IMR-90 (cell line): ENCODE measurements around the gene PRKCG. TPM values are rescaled to one million over a fixed set of nuclear protein-coding genes. Genes with fewer than 3 reads are reported as not detected.

Source experiments
- ATAC-seq: fragments of 200-7000 bp; cut with Tn5 transposase; 2 replicates; pipeline ENCODE4 v1.9.1; 2020; ENCODE audit warnings: low read depth, mild to moderate bottlenecking, moderate library complexity
- BruUV-seq: library from RNA; stranded (reverse); fragments of 400-500 nt; replicated peaks from 2 replicates; lab custom pipeline; 2021; lab: Mats Ljungman, UMichigan
- CTCF ChIA-PET: fragments of 300-600 bp; formaldehyde crosslinking; extraction: SDS; loops from one replicate; lab custom pipeline; 2021; ENCODE audit warnings: antibody characterized with exemption; lab: Yijun Ruan, JAX
- POLR2A ChIA-PET: fragments of 300-600 bp; sonication (Branson Sonifier 250); formaldehyde crosslinking; loops from one replicate; lab custom pipeline; 2022; ENCODE audit warnings: antibody characterized with exemption; ENCODE audit not compliant: unreplicated experiment; lab: Charles Lee
- DNase-seq: peaks from one replicate; pipeline ENCODE4 v3.0.0; 2013
- H2AFZ ChIP-seq: replicated peaks from 2 replicates; pipeline ENCODE3; 2013; ENCODE audit warnings: low read length, mild to moderate bottlenecking; ENCODE audit not compliant: poor library complexity
- H2AK5ac ChIP-seq: 2 replicates; pipeline ENCODE4 v1.6.1; 2013; ENCODE audit warnings: low read depth, low read length, inconsistent platforms
- H2AK9ac ChIP-seq: replicated peaks from 2 replicates; pipeline ENCODE3; 2013; ENCODE audit warnings: mild to moderate bottlenecking, low read depth, low read length, moderate library complexity; ENCODE audit not compliant: poor library complexity
- H2BK120ac ChIP-seq: 2 replicates; pipeline ENCODE4 v1.6.1; 2013; ENCODE audit warnings: low read depth, low read length, inconsistent platforms
- H2BK15ac ChIP-seq: 3 replicates; pipeline ENCODE4 v1.6.1; 2013; ENCODE audit warnings: low read depth, low read length, inconsistent platforms
- H2BK20ac ChIP-seq: 2 replicates; pipeline ENCODE4 v1.6.1; 2013; ENCODE audit warnings: low read depth, mild to moderate bottlenecking, inconsistent platforms, low read length, moderate library complexity
- H2BK5ac ChIP-seq: 2 replicates; pipeline ENCODE4 v1.6.1; 2013; ENCODE audit warnings: mild to moderate bottlenecking, low read depth, low read length, inconsistent platforms; ENCODE audit not compliant: poor library complexity, severe bottlenecking
- H3K14ac ChIP-seq: replicated peaks from 2 replicates; pipeline ENCODE4 v1.6.1; 2013; ENCODE audit warnings: low read depth, low read length, inconsistent platforms
- H3K18ac ChIP-seq: 2 replicates; pipeline ENCODE4 v1.6.1; 2013; ENCODE audit warnings: low read depth, low read length, control low read depth
- H3K23ac ChIP-seq: 2 replicates; pipeline ENCODE4 v1.6.1; 2013; ENCODE audit warnings: low read depth, low read length, inconsistent platforms
- H3K27ac ChIP-seq: 2 replicates; pipeline ENCODE4 v1.5.1; 2013; ENCODE audit warnings: mild to moderate bottlenecking, control low read depth, low read length; ENCODE audit not compliant: insufficient read depth
- H3K27me3 ChIP-seq: 2 replicates; pipeline ENCODE4 v1.6.1; 2013; ENCODE audit warnings: low read length; ENCODE audit not compliant: control insufficient read depth, insufficient read depth
- H3K36me3 ChIP-seq: 2 replicates; pipeline ENCODE4 v1.6.1; 2013; ENCODE audit warnings: low read length, mixed read lengths; ENCODE audit not compliant: control insufficient read depth, insufficient read depth
- H3K4ac ChIP-seq: 2 replicates; pipeline ENCODE4 v1.6.1; 2013; ENCODE audit warnings: low read depth, low read length, inconsistent platforms
- H3K4me1 ChIP-seq: 2 replicates; pipeline ENCODE4 v1.6.1; 2013; ENCODE audit warnings: low read length, mixed read lengths; ENCODE audit not compliant: control insufficient read depth, insufficient read depth
- H3K4me2 ChIP-seq: 2 replicates; pipeline ENCODE4 v1.6.1; 2013; ENCODE audit warnings: low read depth, mild to moderate bottlenecking, control low read depth, low read length, moderate library complexity
- H3K4me3 ChIP-seq: 2 replicates; pipeline ENCODE4 v1.5.1; 2013; ENCODE audit warnings: low read depth, mild to moderate bottlenecking, control low read depth, low read length, moderate library complexity; ENCODE audit not compliant: insufficient read depth
- H3K56ac ChIP-seq: 2 replicates; pipeline ENCODE4 v1.6.1; 2013; ENCODE audit warnings: low read length, inconsistent platforms; ENCODE audit not compliant: insufficient read depth; ENCODE audit errors: extremely low read depth
- H3K79me1 ChIP-seq, 2 experiments: 2 replicates each; pipeline ENCODE4 v1.6.1; 2013; ENCODE audit warnings: low read length in 2 of 2, inconsistent platforms in 1 of 2, low read depth in 1 of 2
- H3K9ac ChIP-seq: 2 replicates; pipeline ENCODE4 v1.6.1; 2013; ENCODE audit warnings: low read depth, low read length, control low read depth
- H3K9me1 ChIP-seq: 2 replicates; pipeline ENCODE4 v1.6.1; 2013; ENCODE audit warnings: low read length, inconsistent platforms; ENCODE audit not compliant: insufficient read depth
- H3K9me3 ChIP-seq: 2 replicates; pipeline ENCODE4 v1.6.1; 2013; ENCODE audit warnings: low read length; ENCODE audit not compliant: control insufficient read depth, insufficient read depth
- H4K20me1 ChIP-seq: 2 replicates; pipeline ENCODE4 v1.6.1; 2013; ENCODE audit warnings: low read length, inconsistent platforms; ENCODE audit not compliant: insufficient read depth
- H4K5ac ChIP-seq: 2 replicates; pipeline ENCODE4 v1.6.1; 2013; ENCODE audit warnings: mild to moderate bottlenecking, low read depth, low read length, control low read depth
- H4K8ac ChIP-seq, 2 experiments: 2 replicates each; pipeline ENCODE4 v1.6.1; 2013; ENCODE audit warnings: low read depth in 2 of 2, low read length in 2 of 2, control low read depth in 1 of 2, inconsistent platforms in 1 of 2
- H4K91ac ChIP-seq: 2 replicates; pipeline ENCODE4 v1.6.1; 2013; ENCODE audit warnings: low read depth, low read length, inconsistent platforms; ENCODE audit not compliant: insufficient read depth
- MAZ ChIP-seq: IDR thresholded peaks from 2 replicates; pipeline ENCODE4 v1.6.1; 2012; ENCODE audit warnings: low read depth, mild to moderate bottlenecking, low read length, improper control_type of control experiment, moderate library complexity, borderline replicate concordance
- MXI1 ChIP-seq: IDR thresholded peaks from 2 replicates; pipeline ENCODE4 v1.6.1; 2012; ENCODE audit warnings: low read depth, mild to moderate bottlenecking, low read length, moderate library complexity, borderline replicate concordance
- RAD21 ChIP-seq: IDR thresholded peaks from 2 replicates; pipeline ENCODE4 v1.6.1; 2012; ENCODE audit warnings: low read length, improper control_type of control experiment
- RCOR1 ChIP-seq: IDR thresholded peaks from 2 replicates; pipeline ENCODE4 v1.6.1; 2012; ENCODE audit warnings: mild to moderate bottlenecking, low read length, improper control_type of control experiment; ENCODE audit not compliant: insufficient replicate concordance
- RFX5 ChIP-seq: IDR thresholded peaks from 2 replicates; pipeline ENCODE4 v1.8.0; 2012; ENCODE audit warnings: low read depth, mild to moderate bottlenecking, low read length, moderate library complexity
- SMC3 ChIP-seq: fragments of 150-350 bp; IDR thresholded peaks from 2 replicates; pipeline ENCODE4 v1.6.1; 2016; ENCODE audit warnings: low read depth, mild to moderate bottlenecking, antibody characterized with exemption, low read length, moderate library complexity
- WGBS, 2 experiments: methylation state at CpG; one replicate each; pipeline versions ENCODE4 v1.1.5 to v1.1.7; 2013; ENCODE audit warnings: missing lambda C conversion rate in 2 of 2; ENCODE audit not compliant: insufficient read length in 1 of 2; ENCODE audit errors: extremely low coverage in 2 of 2; 5-methylcytosine and 5-hydroxymethylcytosine counted together
- dilution Hi-C: fragments of 300-500 bp; cut with HindIII; formaldehyde crosslinking; loops from one replicate; pipeline ENCODE4 v1.14.3; 2018; ENCODE audit warnings: low sequenced_read_pairs; ENCODE audit not compliant: unreplicated experiment
- in situ Hi-C: fragments of 300-500 bp; cut with MboI; formaldehyde crosslinking; loops from 3 replicates; pipeline ENCODE4 v1.14.3; 2019; ENCODE audit warnings: low sequenced_read_pairs, inconsistent platforms, mixed read lengths
- intact Hi-C: fragments of 100-400 bp; cut with micrococcal nuclease; formaldehyde crosslinking; loops from 2 replicates; pipeline ENCODE4 v1.10.0; 2022
- polyA plus RNA-seq, 3 experiments: library from polyadenylated mRNA; depleted of rRNA; stranded (reverse); fragments of >200 nt; gene quantifications; 2 replicates each; pipeline ENCODE4 v1.2.3, GENCODE V29; 2012; ENCODE audit warnings: low replicate concordance in 1 of 3
- total RNA-seq: library from RNA; depleted of rRNA; stranded (reverse); fragments of >200 nt; gene quantifications from 2 replicates; pipeline ENCODE4 v1.2.3, GENCODE V29; 2012
- TF ChIP-seq, protein P1 (sequence below): fragments of 150-350 bp; IDR thresholded peaks from 2 replicates; pipeline ENCODE4 v1.6.1; 2017; ENCODE audit warnings: mild to moderate bottlenecking, antibody characterized with exemption, low read length, low read depth
- TF ChIP-seq, protein P2 (sequence below): fragments of 150-350 bp; IDR thresholded peaks from 2 replicates; pipeline ENCODE4 v1.6.1; 2016; ENCODE audit warnings: low read depth, mild to moderate bottlenecking, low read length, moderate library complexity, borderline replicate concordance

PRKCG gene
- total and polyA plus RNA-seq, 2 of the 4 experiments (the other 2 are of a cell fraction), result not detected

DNA sequence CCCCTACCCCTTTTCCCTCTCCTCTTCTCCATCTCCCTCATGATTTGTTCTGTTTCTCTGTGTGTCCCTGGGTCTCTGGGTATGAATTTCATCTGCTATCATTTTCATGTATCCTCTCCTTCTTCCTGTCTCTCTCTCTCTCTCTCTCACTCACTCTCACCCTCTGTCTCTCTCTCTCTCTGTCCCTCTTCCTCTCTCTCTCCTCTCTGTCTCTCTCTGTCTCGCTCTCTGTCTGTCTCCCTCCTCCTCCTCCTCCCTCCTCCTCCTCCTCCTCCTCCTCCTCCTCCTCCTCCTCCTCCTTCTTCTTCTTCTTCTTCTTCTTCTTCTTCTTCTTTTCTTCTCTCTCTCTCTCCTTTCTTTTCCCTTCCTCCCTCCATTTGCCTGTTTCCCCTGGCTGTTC, 23.8 kb downstream of the PRKCG start:
- Histone ChIP-seq H4K20me1 (no peaks in the 10 kb centered on the region), H2AK5ac (no peak overlapping the region), H4K5ac (no peak overlapping the region), H3K4me3 (no peak overlapping the region), H2AK9ac (no peak overlapping the region), H4K8ac (no peak overlapping the region), H3K36me3 (no peaks in the 10 kb centered on the region), H4K91ac (no peak overlapping the region), H3K27me3 (peaks cover 30% of the 10 kb centered on the region), H3K4me2 (no peak overlapping the region), H3K18ac (no peak overlapping the region), H3K9ac (no peak overlapping the region), H3K27ac (no peak overlapping the region), H2BK15ac (no peak overlapping the region), H2BK5ac (no peak overlapping the region), H2AFZ (no peak overlapping the region), H3K9me3 (no peaks in the 10 kb centered on the region), H3K4me1 (peaks cover 5% of the 10 kb centered on the region; the same call in 1 of the 2 replicates), H3K9me1 (no peaks in the 10 kb centered on the region), H2BK20ac (no peak overlapping the region), H3K56ac (no peak overlapping the region), H3K79me1 (no peaks in the 10 kb centered on the region), H3K14ac (no peak overlapping the region), H3K4ac (no peak overlapping the region), H3K23ac (no peak overlapping the region), H2BK120ac (no peak overlapping the region)
- no CpG with 5 or more reads among the region's 1 CpG for WGBS, 2 experiments
- in situ Hi-C loops (no loop called here), dilution Hi-C loops (no loop called here), intact Hi-C loops (loop anchor here (1.0 kb wide), 1 partner anchor 119 kb away; no protein-coding TSS in a partner anchor)
- CTCF ChIA-PET, result interaction anchor here (0.5 to 1.8 kb wide), 4 partner anchors 29 to 124 kb away, joined by 3 to 9 read pairs (median 3); no protein-coding TSS in a partner anchor
- ATAC-seq (no peak), DNase-seq (no peak)
- no TSS peak for BruUV-seq
- TF ChIP-seq SMC3, result no peak
- TF ChIP-seq, protein P1, sequence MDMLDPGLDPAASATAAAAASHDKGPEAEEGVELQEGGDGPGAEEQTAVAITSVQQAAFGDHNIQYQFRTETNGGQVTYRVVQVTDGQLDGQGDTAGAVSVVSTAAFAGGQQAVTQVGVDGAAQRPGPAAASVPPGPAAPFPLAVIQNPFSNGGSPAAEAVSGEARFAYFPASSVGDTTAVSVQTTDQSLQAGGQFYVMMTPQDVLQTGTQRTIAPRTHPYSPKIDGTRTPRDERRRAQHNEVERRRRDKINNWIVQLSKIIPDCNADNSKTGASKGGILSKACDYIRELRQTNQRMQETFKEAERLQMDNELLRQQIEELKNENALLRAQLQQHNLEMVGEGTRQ, result no peak
- TF ChIP-seq MXI1, result no peak
- TF ChIP-seq, protein P2, sequence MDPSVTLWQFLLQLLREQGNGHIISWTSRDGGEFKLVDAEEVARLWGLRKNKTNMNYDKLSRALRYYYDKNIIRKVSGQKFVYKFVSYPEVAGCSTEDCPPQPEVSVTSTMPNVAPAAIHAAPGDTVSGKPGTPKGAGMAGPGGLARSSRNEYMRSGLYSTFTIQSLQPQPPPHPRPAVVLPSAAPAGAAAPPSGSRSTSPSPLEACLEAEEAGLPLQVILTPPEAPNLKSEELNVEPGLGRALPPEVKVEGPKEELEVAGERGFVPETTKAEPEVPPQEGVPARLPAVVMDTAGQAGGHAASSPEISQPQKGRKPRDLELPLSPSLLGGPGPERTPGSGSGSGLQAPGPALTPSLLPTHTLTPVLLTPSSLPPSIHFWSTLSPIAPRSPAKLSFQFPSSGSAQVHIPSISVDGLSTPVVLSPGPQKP, result no peak
- no peak for TF ChIP-seq RCOR1
- TF ChIP-seq RFX5, result no peak
- no peak for TF ChIP-seq MAZ
- no peak for TF ChIP-seq RAD21
- POLR2A ChIA-PET, result no interaction called here
